HCEC 1CT (cell line): ENCODE results near the gene GAS6.

Experiments
- DNase-seq: peaks from one replicate; pipeline ENCODE4 v3.0.0-alpha.2; 2017

The GAS6 gene

GRCh38 chr13:113785051-113786010 is 78.5 kb downstream of the GAS6 start:
- peak; percentile 83 for DNase-seq

- DNase-seq: no peak
These were observed 79.2 kb downstream of the GAS6 start for GRCh38 chr13:113784645-113785024.

- no peak for DNase-seq
These were observed 79.8 kb downstream of the GAS6 start for GRCh38 chr13:113783966-113784644.

GRCh38 chr13:113783200-113783881 is 80.5 kb downstream of the GAS6 start:
- no peak for DNase-seq

GRCh38 chr13:113782472-113782871 is 81.4 kb downstream of the GAS6 start:
- DNase-seq: no peak

- no peak for DNase-seq
These were observed 82.3 kb downstream of the GAS6 start for GRCh38 chr13:113781571-113781970.

GRCh38 chr13:113777311-113778260 is 86.3 kb downstream of the GAS6 start:
- no peak for DNase-seq

GRCh38 chr13:113776231-113777125 is 87.4 kb downstream of the GAS6 start:
- no peak for DNase-seq

- DNase-seq: no peak
These were observed 88.3 kb downstream of the GAS6 start for GRCh38 chr13:113775451-113776145.

GRCh38 chr13:113774177-113775107 is 89.4 kb downstream of the GAS6 start:
- DNase-seq: peak; percentile 51

- DNase-seq: peak; percentile 40
These were observed 92.1 kb downstream of the GAS6 start for GRCh38 chr13:113771709-113772331.

- no peak for DNase-seq
These were observed 92.9 kb downstream of the GAS6 start for GRCh38 chr13:113770937-113771336.
